ENCODE data around the gene DIP2A.

DIP2A gene

DNA sequence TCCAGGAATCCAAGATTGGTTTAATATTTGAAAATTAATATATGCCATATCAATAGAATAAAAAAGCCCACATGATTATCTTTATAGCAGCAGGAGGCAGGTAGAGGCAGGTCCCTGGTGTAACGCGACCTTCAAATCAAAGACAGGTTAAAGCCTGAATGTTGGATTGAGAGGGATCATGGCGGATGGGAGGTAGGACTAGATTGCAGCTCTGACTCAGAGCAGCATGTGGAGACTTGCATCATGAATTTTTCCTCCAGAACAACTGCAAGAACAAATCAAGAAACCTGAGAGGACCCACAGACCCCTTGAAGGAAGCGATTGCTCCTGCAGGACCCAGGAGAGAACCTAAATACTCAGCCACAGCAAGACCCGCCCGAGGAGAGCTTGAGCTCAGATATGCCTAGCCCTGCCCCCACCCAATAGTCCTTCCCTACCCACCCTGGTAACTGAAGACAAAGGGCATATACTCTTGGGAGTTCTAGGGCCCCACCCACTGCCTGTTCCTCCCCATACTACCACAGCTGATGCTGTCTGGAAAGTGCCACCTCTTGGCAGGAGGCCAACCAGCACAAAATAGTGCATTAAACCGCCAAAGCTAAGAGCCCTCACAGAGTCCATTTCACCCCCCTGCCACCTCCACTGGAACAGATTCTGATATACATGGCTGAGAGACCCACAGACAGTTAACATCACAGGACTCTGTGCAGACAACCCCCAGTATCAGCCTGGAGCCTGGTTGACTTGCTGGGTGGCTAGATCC, 126.7 kb downstream of the DIP2A start:
- no peak overlapping the region for H3K4me2 ChIP-seq (ENCODE audit: low read depth, low read length, poor library complexity, severe bottlenecking)
- no peaks in the 10 kb centered on the region for H4K20me1 ChIP-seq (ENCODE audit: low read depth, low read length)
- no peak for TF ChIP-seq EZH2phosphoT487 (conservative IDR thresholded peaks at IDR 0.05; ENCODE audit: low read length)
- TF ChIP-seq, protein P1, sequence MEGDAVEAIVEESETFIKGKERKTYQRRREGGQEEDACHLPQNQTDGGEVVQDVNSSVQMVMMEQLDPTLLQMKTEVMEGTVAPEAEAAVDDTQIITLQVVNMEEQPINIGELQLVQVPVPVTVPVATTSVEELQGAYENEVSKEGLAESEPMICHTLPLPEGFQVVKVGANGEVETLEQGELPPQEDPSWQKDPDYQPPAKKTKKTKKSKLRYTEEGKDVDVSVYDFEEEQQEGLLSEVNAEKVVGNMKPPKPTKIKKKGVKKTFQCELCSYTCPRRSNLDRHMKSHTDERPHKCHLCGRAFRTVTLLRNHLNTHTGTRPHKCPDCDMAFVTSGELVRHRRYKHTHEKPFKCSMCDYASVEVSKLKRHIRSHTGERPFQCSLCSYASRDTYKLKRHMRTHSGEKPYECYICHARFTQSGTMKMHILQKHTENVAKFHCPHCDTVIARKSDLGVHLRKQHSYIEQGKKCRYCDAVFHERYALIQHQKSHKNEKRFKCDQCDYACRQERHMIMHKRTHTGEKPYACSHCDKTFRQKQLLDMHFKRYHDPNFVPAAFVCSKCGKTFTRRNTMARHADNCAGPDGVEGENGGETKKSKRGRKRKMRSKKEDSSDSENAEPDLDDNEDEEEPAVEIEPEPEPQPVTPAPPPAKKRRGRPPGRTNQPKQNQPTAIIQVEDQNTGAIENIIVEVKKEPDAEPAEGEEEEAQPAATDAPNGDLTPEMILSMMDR (IDR thresholded peaks at IDR 0.05; ENCODE audit: insufficient read depth, low read length, poor library complexity, severe bottlenecking): no peak
- H3K9ac ChIP-seq (ENCODE audit: low read length): no peak overlapping the region
- no peaks in the 10 kb centered on the region for H3K27me3 ChIP-seq (ENCODE audit: low read length)
- no peaks in the 10 kb centered on the region for H3F3A ChIP-seq (ENCODE audit: insufficient read depth)
- H3K36me3 ChIP-seq (ENCODE audit: low read length): 0 out of 2 replicates have a peak, but pooled peaks cover 8% of the 10 kb centered on the region
- no peaks in the 10 kb centered on the region for H3K9me3 ChIP-seq (ENCODE audit: insufficient read depth, low read length)
- H3K9me2 ChIP-seq (replicated peaks; ENCODE audit: insufficient read depth, low read length): no peaks in the 10 kb centered on the region
- no peak overlapping the region for H3K27ac ChIP-seq (ENCODE audit: low read depth, low read length)
- H3K4me3 ChIP-seq (ENCODE audit: insufficient read depth, low read length, poor library complexity, severe bottlenecking): no peak overlapping the region
- no peak overlapping the region for H2AFZ ChIP-seq (ENCODE audit: low read depth, low read length, severe bottlenecking)
- H3K79me2 ChIP-seq (ENCODE audit: insufficient read depth, low read length): no peaks in the 10 kb centered on the region

DNA sequence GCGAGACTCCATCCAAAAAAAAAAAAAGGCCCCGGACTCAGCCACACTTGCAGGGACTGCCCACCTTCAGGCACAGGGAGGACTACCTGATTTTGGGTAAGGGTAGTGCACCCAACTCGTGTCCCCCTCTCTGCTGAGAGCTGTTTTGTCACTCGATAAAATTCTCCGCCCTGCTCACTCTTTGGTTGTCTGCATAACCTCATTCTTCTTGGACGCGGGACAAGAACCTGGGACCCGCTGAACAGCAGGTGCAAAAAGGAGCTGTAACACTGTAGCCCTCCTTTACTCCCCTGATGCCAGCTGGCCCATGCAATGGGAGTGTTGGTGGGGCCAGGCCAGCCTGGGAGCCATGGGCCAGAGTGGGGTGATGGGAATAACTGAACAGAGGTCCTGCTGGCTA, 135.6 kb downstream of the DIP2A start:
- TF ChIP-seq, protein P1 (IDR thresholded peaks at IDR 0.05; ENCODE audit: insufficient read depth, low read length, poor library complexity, severe bottlenecking): no peak
- TF ChIP-seq EZH2phosphoT487 (conservative IDR thresholded peaks at IDR 0.05; ENCODE audit: low read length): no peak
- H3K36me3 ChIP-seq (ENCODE audit: low read length): no peaks in the 10 kb centered on the region
- H3K9me3 ChIP-seq (ENCODE audit: insufficient read depth, low read length): peaks cover 13% of the 10 kb centered on the region; the same call in 1 of the 2 replicates
- H4K20me1 ChIP-seq (ENCODE audit: low read depth, low read length): no peaks in the 10 kb centered on the region
- no peaks in the 10 kb centered on the region for H3K79me2 ChIP-seq (ENCODE audit: insufficient read depth, low read length)
- H3K9me2 ChIP-seq (replicated peaks; ENCODE audit: insufficient read depth, low read length): no peaks in the 10 kb centered on the region
- H3F3A ChIP-seq (ENCODE audit: insufficient read depth): no peaks in the 10 kb centered on the region
- H3K27ac ChIP-seq (ENCODE audit: low read depth, low read length): no peak overlapping the region
- H3K4me2 ChIP-seq (ENCODE audit: low read depth, low read length, poor library complexity, severe bottlenecking): no peak overlapping the region
- H2AFZ ChIP-seq (ENCODE audit: low read depth, low read length, severe bottlenecking): no peak overlapping the region
- no peak overlapping the region for H3K9ac ChIP-seq (ENCODE audit: low read length)
- no peaks in the 10 kb centered on the region for H3K27me3 ChIP-seq (ENCODE audit: low read length)
- no peak overlapping the region for H3K4me3 ChIP-seq (ENCODE audit: insufficient read depth, low read length, poor library complexity, severe bottlenecking)

DNA sequence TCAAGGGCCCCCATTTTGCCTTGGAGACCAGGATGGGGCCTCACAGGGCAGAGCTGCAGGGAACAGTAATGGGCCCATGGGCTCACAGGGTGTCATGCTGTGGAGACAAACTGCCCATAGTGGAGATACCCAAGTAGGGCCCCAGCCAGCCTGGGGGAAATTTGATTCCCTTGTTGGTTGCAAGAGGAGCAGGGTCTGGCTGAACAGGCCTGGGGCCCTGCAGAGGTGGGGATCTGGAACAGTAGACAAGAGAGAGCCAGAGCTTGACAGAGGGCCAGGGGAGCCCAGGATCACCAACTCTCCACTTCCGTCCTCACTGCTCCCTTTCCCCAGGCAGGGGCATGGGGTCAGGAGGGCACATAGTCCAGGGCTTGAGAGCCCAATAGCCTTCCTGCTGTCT, 137.5 kb downstream of the DIP2A start:
- H3K79me2 ChIP-seq (ENCODE audit: insufficient read depth, low read length): no peaks in the 10 kb centered on the region
- H2AFZ ChIP-seq (ENCODE audit: low read depth, low read length, severe bottlenecking): no peak overlapping the region
- H3K9ac ChIP-seq (ENCODE audit: low read length): no peak overlapping the region
- no peaks in the 10 kb centered on the region for H4K20me1 ChIP-seq (ENCODE audit: low read depth, low read length)
- TF ChIP-seq EZH2phosphoT487 (conservative IDR thresholded peaks at IDR 0.05; ENCODE audit: low read length): no peak
- TF ChIP-seq, protein P1 (IDR thresholded peaks at IDR 0.05; ENCODE audit: insufficient read depth, low read length, poor library complexity, severe bottlenecking): no peak
- H3K27me3 ChIP-seq (ENCODE audit: low read length): no peaks in the 10 kb centered on the region
- no peak overlapping the region for H3K27ac ChIP-seq (ENCODE audit: low read depth, low read length)
- peaks cover 13% of the 10 kb centered on the region; the same call in 1 of the 2 replicates for H3K9me3 ChIP-seq (ENCODE audit: insufficient read depth, low read length)
- H3K4me3 ChIP-seq (ENCODE audit: insufficient read depth, low read length, poor library complexity, severe bottlenecking): no peak overlapping the region
- H3F3A ChIP-seq (ENCODE audit: insufficient read depth): no peaks in the 10 kb centered on the region
- no peak overlapping the region for H3K4me2 ChIP-seq (ENCODE audit: low read depth, low read length, poor library complexity, severe bottlenecking)
- no peaks in the 10 kb centered on the region for H3K36me3 ChIP-seq (ENCODE audit: low read length)
- H3K9me2 ChIP-seq (replicated peaks; ENCODE audit: insufficient read depth, low read length): no peaks in the 10 kb centered on the region

All from SU-DHL-6 (cell line).